Activated CD4-positive, alpha-beta T cell treated with anti-CD3 and anti-CD28 coated beads, Interleukin-2, amount 50 U/mL, for 16 hours (primary cell): Measurements from ENCODE around the gene ADGRG6.
"Not testable (repeated sequence)": the region's sequence is repeated elsewhere in the genome, so short reads cannot be mapped to it uniquely, and the experiment has no call there.

Source experiments
- DNase-seq: peaks from one replicate; pipeline ENCODE4 v3.0.0-alpha.2; 2020

The ADGRG6 gene

GRCh38 chr6:142416179-142416578 lies 114.4 kb downstream of the ADGRG6 start:
- no peak for DNase-seq

GRCh38 chr6:142416686-142417085 lies 114.9 kb downstream of the ADGRG6 start:
- DNase-seq: no peak

GRCh38 chr6:142417331-142417750 lies 115.5 kb downstream of the ADGRG6 start:
- no peak for DNase-seq

- no peak for DNase-seq
These were observed 117.3 kb downstream of the ADGRG6 start for GRCh38 chr6:142419071-142419470.

GRCh38 chr6:142420802-142421201 lies 119.0 kb downstream of the ADGRG6 start:
- DNase-seq: no peak

- no peak for DNase-seq
These were observed 119.7 kb downstream of the ADGRG6 start for GRCh38 chr6:142421285-142422117.

- not testable (repeated sequence) for DNase-seq
These were observed 124.8 kb downstream of the ADGRG6 start for GRCh38 chr6:142426444-142427132.

- not testable (repeated sequence) for DNase-seq
These were observed 126.7 kb downstream of the ADGRG6 start for GRCh38 chr6:142428468-142428867.

- DNase-seq: no peak
These were observed 127.4 kb downstream of the ADGRG6 start for GRCh38 chr6:142429195-142429594.

- DNase-seq: no peak
These were observed 131.6 kb downstream of the ADGRG6 start for GRCh38 chr6:142433419-142433818.

- no peak for DNase-seq
These were observed 137.1 kb downstream of the ADGRG6 start for GRCh38 chr6:142438898-142439297.

- DNase-seq: no peak
These were observed 138.9 kb downstream of the ADGRG6 start for GRCh38 chr6:142440600-142441293.

- DNase-seq: no peak
These were observed 139.9 kb downstream of the ADGRG6 start for GRCh38 chr6:142441716-142442115.

- DNase-seq: no peak
These were observed 141.3 kb downstream of the ADGRG6 start for GRCh38 chr6:142443102-142443501.

- no peak for DNase-seq
These were observed 141.7 kb downstream of the ADGRG6 start for GRCh38 chr6:142443532-142443931.

- no peak for DNase-seq
These were observed 142.6 kb downstream of the ADGRG6 start for GRCh38 chr6:142444376-142444775.

- no peak for DNase-seq
These were observed 143.1 kb downstream of the ADGRG6 start for GRCh38 chr6:142444881-142445301.

GRCh38 chr6:142446168-142446567 lies 144.4 kb downstream of the ADGRG6 start:
- no peak for DNase-seq

GRCh38 chr6:142446576-142446975 lies 144.8 kb downstream of the ADGRG6 start:
- DNase-seq: no peak

- DNase-seq: no peak
These were observed 146.4 kb downstream of the ADGRG6 start for GRCh38 chr6:142448091-142448729.

- not testable (repeated sequence) for DNase-seq
These were observed 149.0 kb downstream of the ADGRG6 start for GRCh38 chr6:142450856-142451255.

GRCh38 chr6:142452993-142453392 lies 151.2 kb downstream of the ADGRG6 start:
- DNase-seq: no peak

GRCh38 chr6:142454196-142454595 lies 152.4 kb downstream of the ADGRG6 start:
- DNase-seq: not testable (repeated sequence)
